A549 (cell line): Measurements from ENCODE around the gene ABCC3.

Source experiments
- ESRRA ChIP-seq: fragments of 150-350 bp; IDR thresholded peaks from 2 replicates; pipeline ENCODE4 v1.6.1; 2014; ENCODE audit warnings: mild to moderate bottlenecking, low read length, borderline replicate concordance
- MAZ ChIP-seq: fragments of 150-350 bp; IDR thresholded peaks from 2 replicates; pipeline ENCODE4 v1.6.1; 2014; ENCODE audit warnings: antibody characterized with exemption, low read depth, low read length, borderline replicate concordance
- TP53 ChIP-seq: fragments of 250-450 bp; sonication (Bioruptor Pico); IDR thresholded peaks from 2 replicates; pipeline ENCODE4 v1.5.0; 2021; ENCODE audit warnings: mild to moderate bottlenecking, moderate library complexity
- ZFP36 ChIP-seq: fragments of 450-650 bp; IDR thresholded peaks from 2 replicates; pipeline ENCODE4 v1.6.1; 2014; ENCODE audit warnings: borderline replicate concordance; ENCODE audit not compliant: partially characterized antibody
- TF ChIP-seq, protein P1 (sequence below): fragments of >200 bp; sonication (Bioruptor Twin); formaldehyde crosslinking; IDR thresholded peaks from 3 replicates; pipeline ENCODE4 v1.5.1; 2016
- TF ChIP-seq, protein P2 (sequence below): fragments of 200-600 bp; sonication (generic); IDR thresholded peaks from 2 replicates; pipeline ENCODE4 v1.6.1; 2016; ENCODE audit warnings: antibody characterized with exemption, mild to moderate bottlenecking, moderate library complexity
- TF ChIP-seq, protein P3 (sequence below): fragments of >200 bp; sonication (Bioruptor Twin); formaldehyde crosslinking; IDR thresholded peaks from 2 replicates; pipeline ENCODE4 v1.6.1; 2016
- TF ChIP-seq, protein P4 (sequence below): fragments of 450-650 bp; IDR thresholded peaks from 2 replicates; pipeline ENCODE4 v1.6.1; 2014; ENCODE audit warnings: antibody characterized with exemption

GRCh38 chr17:50618300-50618699, 16.4 kb upstream of the ABCC3 start:
- TF ChIP-seq ESRRA (no peak), TP53 (CRISPR knock-in tag) (no peak), MAZ (no peak), ZFP36 (no peak)
- TF ChIP-seq, protein P1, sequence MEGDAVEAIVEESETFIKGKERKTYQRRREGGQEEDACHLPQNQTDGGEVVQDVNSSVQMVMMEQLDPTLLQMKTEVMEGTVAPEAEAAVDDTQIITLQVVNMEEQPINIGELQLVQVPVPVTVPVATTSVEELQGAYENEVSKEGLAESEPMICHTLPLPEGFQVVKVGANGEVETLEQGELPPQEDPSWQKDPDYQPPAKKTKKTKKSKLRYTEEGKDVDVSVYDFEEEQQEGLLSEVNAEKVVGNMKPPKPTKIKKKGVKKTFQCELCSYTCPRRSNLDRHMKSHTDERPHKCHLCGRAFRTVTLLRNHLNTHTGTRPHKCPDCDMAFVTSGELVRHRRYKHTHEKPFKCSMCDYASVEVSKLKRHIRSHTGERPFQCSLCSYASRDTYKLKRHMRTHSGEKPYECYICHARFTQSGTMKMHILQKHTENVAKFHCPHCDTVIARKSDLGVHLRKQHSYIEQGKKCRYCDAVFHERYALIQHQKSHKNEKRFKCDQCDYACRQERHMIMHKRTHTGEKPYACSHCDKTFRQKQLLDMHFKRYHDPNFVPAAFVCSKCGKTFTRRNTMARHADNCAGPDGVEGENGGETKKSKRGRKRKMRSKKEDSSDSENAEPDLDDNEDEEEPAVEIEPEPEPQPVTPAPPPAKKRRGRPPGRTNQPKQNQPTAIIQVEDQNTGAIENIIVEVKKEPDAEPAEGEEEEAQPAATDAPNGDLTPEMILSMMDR, result no peak
- TF ChIP-seq, protein P2, sequence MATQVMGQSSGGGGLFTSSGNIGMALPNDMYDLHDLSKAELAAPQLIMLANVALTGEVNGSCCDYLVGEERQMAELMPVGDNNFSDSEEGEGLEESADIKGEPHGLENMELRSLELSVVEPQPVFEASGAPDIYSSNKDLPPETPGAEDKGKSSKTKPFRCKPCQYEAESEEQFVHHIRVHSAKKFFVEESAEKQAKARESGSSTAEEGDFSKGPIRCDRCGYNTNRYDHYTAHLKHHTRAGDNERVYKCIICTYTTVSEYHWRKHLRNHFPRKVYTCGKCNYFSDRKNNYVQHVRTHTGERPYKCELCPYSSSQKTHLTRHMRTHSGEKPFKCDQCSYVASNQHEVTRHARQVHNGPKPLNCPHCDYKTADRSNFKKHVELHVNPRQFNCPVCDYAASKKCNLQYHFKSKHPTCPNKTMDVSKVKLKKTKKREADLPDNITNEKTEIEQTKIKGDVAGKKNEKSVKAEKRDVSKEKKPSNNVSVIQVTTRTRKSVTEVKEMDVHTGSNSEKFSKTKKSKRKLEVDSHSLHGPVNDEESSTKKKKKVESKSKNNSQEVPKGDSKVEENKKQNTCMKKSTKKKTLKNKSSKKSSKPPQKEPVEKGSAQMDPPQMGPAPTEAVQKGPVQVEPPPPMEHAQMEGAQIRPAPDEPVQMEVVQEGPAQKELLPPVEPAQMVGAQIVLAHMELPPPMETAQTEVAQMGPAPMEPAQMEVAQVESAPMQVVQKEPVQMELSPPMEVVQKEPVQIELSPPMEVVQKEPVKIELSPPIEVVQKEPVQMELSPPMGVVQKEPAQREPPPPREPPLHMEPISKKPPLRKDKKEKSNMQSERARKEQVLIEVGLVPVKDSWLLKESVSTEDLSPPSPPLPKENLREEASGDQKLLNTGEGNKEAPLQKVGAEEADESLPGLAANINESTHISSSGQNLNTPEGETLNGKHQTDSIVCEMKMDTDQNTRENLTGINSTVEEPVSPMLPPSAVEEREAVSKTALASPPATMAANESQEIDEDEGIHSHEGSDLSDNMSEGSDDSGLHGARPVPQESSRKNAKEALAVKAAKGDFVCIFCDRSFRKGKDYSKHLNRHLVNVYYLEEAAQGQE, result no peak
- TF ChIP-seq, protein P3, sequence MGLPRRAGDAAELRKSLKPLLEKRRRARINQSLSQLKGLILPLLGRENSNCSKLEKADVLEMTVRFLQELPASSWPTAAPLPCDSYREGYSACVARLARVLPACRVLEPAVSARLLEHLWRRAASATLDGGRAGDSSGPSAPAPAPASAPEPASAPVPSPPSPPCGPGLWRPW, result no peak
- TF ChIP-seq, protein P4, sequence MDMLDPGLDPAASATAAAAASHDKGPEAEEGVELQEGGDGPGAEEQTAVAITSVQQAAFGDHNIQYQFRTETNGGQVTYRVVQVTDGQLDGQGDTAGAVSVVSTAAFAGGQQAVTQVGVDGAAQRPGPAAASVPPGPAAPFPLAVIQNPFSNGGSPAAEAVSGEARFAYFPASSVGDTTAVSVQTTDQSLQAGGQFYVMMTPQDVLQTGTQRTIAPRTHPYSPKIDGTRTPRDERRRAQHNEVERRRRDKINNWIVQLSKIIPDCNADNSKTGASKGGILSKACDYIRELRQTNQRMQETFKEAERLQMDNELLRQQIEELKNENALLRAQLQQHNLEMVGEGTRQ, result no peak
